Natural killer cell (primary cell): ENCODE measurements around the gene GTPBP8. TPM values are rescaled to one million over a fixed set of nuclear protein-coding genes. Genes with fewer than 3 reads are reported as not detected.

ENCODE experiments used
- ATAC-seq, 3 donors: fragments of 150-1000 bp in 2 of 3; fragments of 200-7000 bp in 1 of 3; cut with Tn5 transposase; 1 replicate in 1 of 3; 2 replicates in 2 of 3; pipeline ENCODE4 v1.10.0; 2021; ENCODE audit warnings: mild to moderate bottlenecking in 2 of 3, moderate library complexity in 2 of 3
- DNase-seq, 2 donors: peaks; one replicate each; pipeline versions ENCODE4 v3.0.0 to v3.0.0-alpha.2; 2013 to 2021; ENCODE audit warnings: mixed read lengths in 1 of 2
- H3K27ac ChIP-seq: one replicate; pipeline ENCODE4 v1.5.1; 2013; ENCODE audit warnings: mild to moderate bottlenecking, low read length
- H3K27me3 ChIP-seq: one replicate; pipeline ENCODE4 v1.6.1; 2013; ENCODE audit warnings: low read length; ENCODE audit not compliant: control insufficient read depth, insufficient read depth
- H3K36me3 ChIP-seq: one replicate; pipeline ENCODE4 v1.6.1; 2013; ENCODE audit warnings: low read length; ENCODE audit not compliant: control insufficient read depth, insufficient read depth
- H3K4me1 ChIP-seq: one replicate; pipeline ENCODE4 v1.6.1; 2013; ENCODE audit warnings: low read length; ENCODE audit not compliant: control insufficient read depth, insufficient read depth
- H3K4me3 ChIP-seq: one replicate; pipeline ENCODE4 v1.5.1; 2013; ENCODE audit warnings: low read length
- H3K9me3 ChIP-seq: one replicate; pipeline ENCODE4 v1.6.1; 2013; ENCODE audit warnings: low read length; ENCODE audit not compliant: control insufficient read depth, insufficient read depth
- H3K27ac Mint-ChIP-seq, 2 donors: one replicate each; pipeline ENCODE4 v1.8.0; 2022; ENCODE audit warnings: mild to moderate bottlenecking in 2 of 2, mixed read lengths in 2 of 2, moderate library complexity in 1 of 2
- H3K27me3 Mint-ChIP-seq, 2 donors: one replicate each; pipeline ENCODE4 v1.8.0; 2022; ENCODE audit warnings: low read depth in 2 of 2, mixed read lengths in 2 of 2
- H3K36me3 Mint-ChIP-seq: one replicate; pipeline ENCODE4 v1.8.0; 2022; ENCODE audit warnings: mixed read lengths
- H3K4me1 Mint-ChIP-seq, 2 donors: one replicate each; pipeline ENCODE4 v1.8.0; 2022; ENCODE audit warnings: mixed read lengths in 2 of 2
- H3K4me3 Mint-ChIP-seq: one replicate; pipeline ENCODE4 v1.8.0; 2022; ENCODE audit warnings: mild to moderate bottlenecking, moderate library complexity, mixed read lengths
- H3K9me3 Mint-ChIP-seq, 2 donors: one replicate each; pipeline ENCODE4 v1.8.0; 2022; ENCODE audit warnings: mixed read lengths in 2 of 2
- WGBS: methylation state at CpG from one replicate; pipeline ENCODE4 v1.1.7; 2013; ENCODE audit warnings: missing lambda C conversion rate; ENCODE audit not compliant: insufficient coverage; 5-methylcytosine and 5-hydroxymethylcytosine counted together
- intact Hi-C: fragments of 100-400 bp; cut with micrococcal nuclease; formaldehyde crosslinking; loops from one replicate; pipeline ENCODE4 v1.14.2; 2022
- total RNA-seq, 4 donors: library from RNA; stranded (reverse); fragments of 120-200 nt in 1 of 4; gene quantifications; one replicate each; pipeline versions ENCODE4 v1.2.3 to v1.2.4, GENCODE V29; 2013 to 2022
- TF ChIP-seq, protein P1 (sequence below): fragments of 200-600 bp; IDR thresholded peaks from one replicate; pipeline ENCODE4 v1.8.0; 2022; ENCODE audit warnings: antibody characterized with exemption

The GTPBP8 gene
- total RNA-seq, 3 donors from 2014 or later (not counting 1 experiment from before 2014, with no cell fraction given), result 16.6 to 28.6 (median 16.8) TPM

DNA sequence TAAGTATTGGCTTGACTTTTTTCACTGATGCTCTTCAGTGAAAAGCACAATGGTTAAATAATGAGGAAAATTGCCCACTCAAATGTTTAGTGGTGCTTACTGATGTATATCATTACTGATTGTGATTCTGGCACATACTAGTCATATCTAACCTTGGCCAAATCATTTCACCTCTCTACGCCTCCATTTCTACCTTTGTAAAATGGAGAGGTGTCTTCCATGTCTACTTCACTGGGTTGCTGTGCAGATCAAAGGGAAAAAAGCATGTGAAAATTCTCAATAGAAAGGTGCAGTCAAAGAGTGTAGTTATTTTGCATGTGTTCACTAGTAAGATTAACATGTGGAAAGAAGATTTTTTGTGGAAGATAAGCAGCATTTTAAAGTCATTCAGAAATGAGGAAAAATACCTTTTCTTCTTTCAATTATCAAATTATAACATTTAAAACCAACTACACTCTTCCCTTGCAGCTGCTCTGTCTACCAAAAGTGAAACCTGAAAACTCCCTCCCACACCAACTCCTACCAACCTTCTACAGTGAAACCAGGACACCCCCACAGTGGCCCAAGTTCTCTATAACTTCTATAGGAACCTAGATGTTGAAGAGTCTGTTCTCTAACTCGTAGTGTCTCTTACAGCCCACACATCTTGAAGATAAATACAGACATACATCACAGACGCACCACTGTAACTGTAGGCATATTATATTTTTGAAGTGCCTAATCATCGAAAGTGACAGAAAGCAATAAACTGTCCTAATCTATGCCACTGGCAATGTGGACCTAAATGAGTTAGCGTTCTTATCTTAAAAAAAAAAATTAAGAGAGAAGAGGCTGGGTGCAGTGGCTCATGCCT lies 17.2 kb upstream of the GTPBP8 start:
- intact Hi-C loops, result no loop called here
- DNase-seq (peak in 1 of 2 donors; percentile 73), ATAC-seq (peak; percentile 53 to 75 (median 71))
- TF ChIP-seq, protein P1, sequence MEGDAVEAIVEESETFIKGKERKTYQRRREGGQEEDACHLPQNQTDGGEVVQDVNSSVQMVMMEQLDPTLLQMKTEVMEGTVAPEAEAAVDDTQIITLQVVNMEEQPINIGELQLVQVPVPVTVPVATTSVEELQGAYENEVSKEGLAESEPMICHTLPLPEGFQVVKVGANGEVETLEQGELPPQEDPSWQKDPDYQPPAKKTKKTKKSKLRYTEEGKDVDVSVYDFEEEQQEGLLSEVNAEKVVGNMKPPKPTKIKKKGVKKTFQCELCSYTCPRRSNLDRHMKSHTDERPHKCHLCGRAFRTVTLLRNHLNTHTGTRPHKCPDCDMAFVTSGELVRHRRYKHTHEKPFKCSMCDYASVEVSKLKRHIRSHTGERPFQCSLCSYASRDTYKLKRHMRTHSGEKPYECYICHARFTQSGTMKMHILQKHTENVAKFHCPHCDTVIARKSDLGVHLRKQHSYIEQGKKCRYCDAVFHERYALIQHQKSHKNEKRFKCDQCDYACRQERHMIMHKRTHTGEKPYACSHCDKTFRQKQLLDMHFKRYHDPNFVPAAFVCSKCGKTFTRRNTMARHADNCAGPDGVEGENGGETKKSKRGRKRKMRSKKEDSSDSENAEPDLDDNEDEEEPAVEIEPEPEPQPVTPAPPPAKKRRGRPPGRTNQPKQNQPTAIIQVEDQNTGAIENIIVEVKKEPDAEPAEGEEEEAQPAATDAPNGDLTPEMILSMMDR, result no peak
- H3K36me3 ChIP-seq, result no peaks in the 10 kb centered on the region
- Mint-ChIP-seq H3K4me3 (peak overlapping the region; percentile 58), H3K9me3 (no peaks in the 10 kb centered on the region), H3K4me1 (peaks cover 0 to 6% of the 10 kb centered on the region in 2 donors), H3K36me3 (no peaks in the 10 kb centered on the region), H3K27ac (peak overlapping the region in 1 of 2 donors; percentile 32), H3K27me3 (peaks cover 0 to 3% of the 10 kb centered on the region in 2 donors)
- H3K9me3 ChIP-seq, result no peaks in the 10 kb centered on the region
- H3K27me3 ChIP-seq, result no peaks in the 10 kb centered on the region
- H3K27ac ChIP-seq, result peak overlapping the region; percentile 39
- 48% methylated on average over 4 of the region's 5 CpGs for WGBS
- peaks cover 3% of the 10 kb centered on the region for H3K4me1 ChIP-seq
- peak overlapping the region; percentile 38 for H3K4me3 ChIP-seq

DNA sequence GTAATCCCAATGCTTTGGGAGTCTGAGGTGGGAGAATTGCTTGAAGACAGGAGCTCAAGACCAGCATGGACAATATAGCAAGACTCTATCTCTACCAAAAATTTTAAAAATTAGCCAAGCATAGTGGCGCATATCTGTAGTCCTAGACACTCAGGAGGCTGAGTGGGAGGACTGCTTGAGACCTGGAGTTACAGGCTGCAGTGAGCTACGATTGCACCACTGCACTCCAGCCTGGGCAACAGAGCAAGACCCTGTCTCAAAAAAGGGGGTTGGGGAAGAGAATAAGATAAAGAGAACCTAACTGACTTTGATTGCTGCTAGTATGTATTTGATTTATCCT lies 16.6 kb upstream of the GTPBP8 start:
- no peaks in the 10 kb centered on the region for H3K36me3 Mint-ChIP-seq
- ATAC-seq (peak in 1 of 3 donors; percentile 38), DNase-seq (peak in 1 of 2 donors; percentile 29)
- no peaks in the 10 kb centered on the region for H3K9me3 Mint-ChIP-seq
- Histone ChIP-seq H3K4me1 (peaks cover 3% of the 10 kb centered on the region), H3K9me3 (no peaks in the 10 kb centered on the region), H3K36me3 (no peaks in the 10 kb centered on the region), H3K4me3 (peak overlapping the region; percentile 38), H3K27me3 (no peaks in the 10 kb centered on the region), H3K27ac (peak overlapping the region; percentile 39)
- TF ChIP-seq, protein P1, result no peak
- peak overlapping the region; percentile 58 for H3K4me3 Mint-ChIP-seq
- peak overlapping the region in 1 of 2 donors; percentile 3 for H3K27ac Mint-ChIP-seq
- peaks cover 0 to 3% of the 10 kb centered on the region in 2 donors for H3K27me3 Mint-ChIP-seq
- intact Hi-C loops, result no loop called here
- 62% methylated on average over 2 of the region's 2 CpGs for WGBS
- peaks cover 2 to 8% of the 10 kb centered on the region in 2 donors for H3K4me1 Mint-ChIP-seq

DNA sequence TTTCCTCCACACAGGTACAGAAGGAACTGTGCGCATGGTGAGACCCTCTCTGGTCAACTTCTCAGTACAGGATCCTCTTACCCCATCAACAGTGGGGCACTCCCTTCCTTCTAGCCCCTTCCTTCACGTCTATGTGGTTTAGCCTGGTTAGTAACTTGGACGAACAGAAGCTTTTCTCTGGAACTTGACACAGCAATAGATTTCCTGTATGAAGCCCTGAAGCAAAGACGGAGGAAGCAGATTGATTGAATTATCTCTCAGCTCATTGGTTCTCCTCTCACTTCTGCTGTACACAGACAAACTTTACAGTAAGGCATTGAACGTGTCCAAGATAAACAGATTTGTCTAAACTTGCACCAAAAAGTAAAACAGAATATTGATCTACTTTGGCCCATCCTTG lies 15.9 kb upstream of the GTPBP8 start, which contains the start of gene CD200R1:
Gene CD200R1, minus strand, starts transcription at position 210 of the 400 bp plus-strand sequence. CDS start 246 bp downstream, outside the sequence.
- H3K9me3 Mint-ChIP-seq, result no peaks in the 10 kb centered on the region
- no peaks in the 10 kb centered on the region for H3K36me3 Mint-ChIP-seq
- H3K4me3 Mint-ChIP-seq, result peak within 1 kb of the TSS; percentile 58
- H3K9me3 ChIP-seq, result no peaks in the 10 kb centered on the region
- WGBS, result 15% methylated on average over 5 of the region's 5 CpGs
- TF ChIP-seq, protein P1, result no peak
- H3K4me3 ChIP-seq, result peak within 1 kb of the TSS; percentile 38
- H3K27me3 Mint-ChIP-seq, result peaks cover 0 to 3% of the 10 kb centered on the region in 2 donors
- H3K4me1 ChIP-seq, result peaks cover 3% of the 10 kb centered on the region
- peaks cover 3 to 12% of the 10 kb centered on the region in 2 donors for H3K4me1 Mint-ChIP-seq
- H3K27me3 ChIP-seq, result no peaks in the 10 kb centered on the region
- H3K27ac Mint-ChIP-seq, result peak within 1 kb of the TSS in 1 of 2 donors; percentile 32
- ATAC-seq (peak in 1 of 3 donors; percentile 52), DNase-seq (peak in 1 of 2 donors; percentile 59)
- intact Hi-C loops, result no loop called here
- no peaks in the 10 kb centered on the region for H3K36me3 ChIP-seq
- H3K27ac ChIP-seq, result peak within 1 kb of the TSS; percentile 68
